Endothelial cell of umbilical vein (primary cell): ENCODE data around the gene SCRN3.

Source experiments
- GATA2 ChIP-seq: IDR thresholded peaks from 2 replicates; pipeline ENCODE4 v1.7.0; 2011; ENCODE audit warnings: low read depth, mild to moderate bottlenecking, moderate library complexity, mixed read lengths, low read length; ENCODE audit not compliant: insufficient read length, insufficient read depth
- POLR2A ChIP-seq: IDR thresholded peaks from 2 replicates; pipeline ENCODE4 v1.6.1; 2012; ENCODE audit warnings: low read depth, mild to moderate bottlenecking, control low read depth, low read length
- TF ChIP-seq, protein P1 (sequence below), 2 donors: IDR thresholded peaks; 1 replicate in 1 of 2; 2 replicates in 1 of 2; pipeline ENCODE4 v1.5.1; 2011; ENCODE audit warnings: low read length in 2 of 2, mild to moderate bottlenecking in 2 of 2, moderate library complexity in 2 of 2, control low read depth in 1 of 2, inconsistent platforms in 1 of 2, low read depth in 1 of 2; ENCODE audit not compliant: insufficient read depth in 1 of 2; ENCODE audit errors: extremely low read depth in 1 of 2

DNA sequence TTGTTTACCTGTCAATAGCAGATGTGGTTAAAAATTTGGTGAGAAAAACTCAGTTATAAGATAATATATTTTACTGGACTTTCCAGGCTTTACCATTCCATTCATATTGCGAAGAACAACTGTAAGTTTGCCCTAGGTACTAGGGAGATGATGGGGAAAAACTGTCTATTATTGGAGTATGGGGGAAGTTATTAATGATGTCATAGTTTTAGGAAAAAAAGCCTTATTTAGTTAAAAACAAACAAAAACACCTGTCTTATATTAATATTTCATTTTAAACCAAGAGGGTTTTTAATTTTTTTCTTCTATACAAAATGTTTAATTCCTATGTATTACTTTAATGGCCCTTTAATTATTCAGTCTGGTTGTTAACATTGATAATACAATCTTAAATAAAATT lies 42.5 kb upstream of the SCRN3 start:
- TF ChIP-seq POLR2A (no peak), GATA2 (no peak)
- TF ChIP-seq, protein P1, sequence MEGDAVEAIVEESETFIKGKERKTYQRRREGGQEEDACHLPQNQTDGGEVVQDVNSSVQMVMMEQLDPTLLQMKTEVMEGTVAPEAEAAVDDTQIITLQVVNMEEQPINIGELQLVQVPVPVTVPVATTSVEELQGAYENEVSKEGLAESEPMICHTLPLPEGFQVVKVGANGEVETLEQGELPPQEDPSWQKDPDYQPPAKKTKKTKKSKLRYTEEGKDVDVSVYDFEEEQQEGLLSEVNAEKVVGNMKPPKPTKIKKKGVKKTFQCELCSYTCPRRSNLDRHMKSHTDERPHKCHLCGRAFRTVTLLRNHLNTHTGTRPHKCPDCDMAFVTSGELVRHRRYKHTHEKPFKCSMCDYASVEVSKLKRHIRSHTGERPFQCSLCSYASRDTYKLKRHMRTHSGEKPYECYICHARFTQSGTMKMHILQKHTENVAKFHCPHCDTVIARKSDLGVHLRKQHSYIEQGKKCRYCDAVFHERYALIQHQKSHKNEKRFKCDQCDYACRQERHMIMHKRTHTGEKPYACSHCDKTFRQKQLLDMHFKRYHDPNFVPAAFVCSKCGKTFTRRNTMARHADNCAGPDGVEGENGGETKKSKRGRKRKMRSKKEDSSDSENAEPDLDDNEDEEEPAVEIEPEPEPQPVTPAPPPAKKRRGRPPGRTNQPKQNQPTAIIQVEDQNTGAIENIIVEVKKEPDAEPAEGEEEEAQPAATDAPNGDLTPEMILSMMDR (IDR thresholded peaks at IDR 0.05; ENCODE audit: extremely low read depth in 1 of 2, insufficient read depth in 1 of 2, low read depth in 1 of 2, low read length in 2 of 2), result no peak
